A549 (cell line): Measurements from ENCODE around the gene MYOZ2. TPM values are rescaled to one million over a fixed set of nuclear protein-coding genes. Genes with fewer than 3 reads are reported as not detected.

ENCODE experiments used
- ATAC-seq, 2 experiments: fragments of 200-7000 bp in 1 of 2; fragments of >200 bp in 1 of 2; cut with Nextera tagmentation in 1 of 2; cut with Tn5 transposase in 1 of 2; 3 replicates each; pipeline versions ENCODE4 v1.8.0 to v1.9.1; 2018 to 2020; ENCODE audit warnings: mild to moderate bottlenecking in 1 of 2, moderate library complexity in 1 of 2
- CTCF ChIA-PET: fragments of 300-600 bp; sonication (Branson Sonifier 250); formaldehyde crosslinking; extraction: SDS; loops from one replicate; lab custom pipeline; 2021; ENCODE audit warnings: antibody characterized with exemption, inconsistent platforms; lab: Yijun Ruan, JAX
- POLR2A ChIA-PET: fragments of 350-600 bp; formaldehyde crosslinking; extraction: SDS; loops from one replicate; lab custom pipeline; 2021; ENCODE audit warnings: antibody characterized with exemption, inconsistent platforms; lab: Yijun Ruan, JAX
- DNase-seq, 2 experiments: peaks; one replicate each; pipeline versions ENCODE4 v3.0.0 to v3.0.0-alpha.2; 2011 to 2016; ENCODE audit warnings: low read depth in 1 of 2, low spot score in 1 of 2
- FAIRE-seq: peaks from 2 replicates; lab custom pipeline; 2011; peaks lifted over from hg19 to GRCh38; lab: Jason Lieb, UNC
- H3K27ac ChIP-seq, 2 experiments: fragments of >200 bp; sonication (Bioruptor Twin); formaldehyde crosslinking; 3 replicates each; pipeline ENCODE4 v1.5.1; 2016 to 2017
- H3K4me1 ChIP-seq: fragments of >200 bp; sonication (Bioruptor Twin); formaldehyde crosslinking; 3 replicates; pipeline ENCODE4 v1.6.1; 2016
- H3K4me2 ChIP-seq: fragments of >200 bp; sonication (Bioruptor Twin); formaldehyde crosslinking; 3 replicates; pipeline ENCODE4 v1.6.1; 2016
- H3K4me3 ChIP-seq: fragments of >200 bp; sonication (Bioruptor Twin); formaldehyde crosslinking; 3 replicates; pipeline ENCODE4 v1.5.1; 2016
- H3K9me3 ChIP-seq: fragments of >200 bp; sonication (Bioruptor Twin); formaldehyde crosslinking; 3 replicates; pipeline ENCODE4 v1.6.1; 2016
- BHLHE40 ChIP-seq: IDR thresholded peaks from 2 replicates; pipeline ENCODE4 v1.6.1; 2012; ENCODE audit warnings: low read depth, low read length, inconsistent platforms
- CBX8 ChIP-seq: fragments of 200-600 bp; sonication (generic); IDR thresholded peaks from 2 replicates; pipeline ENCODE4 v1.6.1; 2016
- CHD2 ChIP-seq: fragments of 150-350 bp; IDR thresholded peaks from 2 replicates; pipeline ENCODE4 v1.6.1; 2014; ENCODE audit warnings: low read length; ENCODE audit not compliant: partially characterized antibody
- EP300 ChIP-seq, 2 experiments: fragments of >200 bp; sonication (Bioruptor Twin); formaldehyde crosslinking; IDR thresholded peaks; 2 replicates in 1 of 2; 3 replicates in 1 of 2; pipeline ENCODE4 v1.6.1; 2016 to 2017
- FOSL2 ChIP-seq, 2 experiments: fragments of 450-650 bp in 1 of 2; fragments of >200 bp in 1 of 2; sonication (Bioruptor Twin) in 1 of 2; formaldehyde crosslinking; IDR thresholded peaks; 2 replicates each; pipeline versions ENCODE4 v1.5.0 to v1.6.1; 2016 to 2020; ENCODE audit warnings: mild to moderate bottlenecking in 1 of 2, moderate library complexity in 1 of 2
- HOXA7 ChIP-seq: fragments of 250-450 bp; sonication (Bioruptor Pico); IDR thresholded peaks from 2 replicates; pipeline ENCODE4 v1.5.0; 2020; ENCODE audit warnings: mild to moderate bottlenecking, moderate library complexity
- JUN ChIP-seq, 2 experiments: fragments of >200 bp; sonication (Bioruptor Twin); formaldehyde crosslinking; IDR thresholded peaks; 2 replicates in 1 of 2; 3 replicates in 1 of 2; pipeline ENCODE4 v1.6.1; 2016 to 2017
- KDM5A ChIP-seq: fragments of 200-600 bp; sonication (generic); IDR thresholded peaks from 2 replicates; pipeline ENCODE4 v1.6.1; 2016; ENCODE audit warnings: antibody characterized with exemption, mild to moderate bottlenecking
- MAFK ChIP-seq: fragments of 450-650 bp; IDR thresholded peaks from 2 replicates; pipeline ENCODE4 v1.6.1; 2014; ENCODE audit not compliant: partially characterized antibody
- NPAS2 ChIP-seq: fragments of 250-450 bp; sonication (Bioruptor Pico); IDR thresholded peaks from 2 replicates; pipeline ENCODE4 v1.8.0; 2022; ENCODE audit warnings: mild to moderate bottlenecking, moderate library complexity, borderline replicate concordance
- POLR2AphosphoS2 ChIP-seq: conservative IDR thresholded peaks from 2 replicates; pipeline ENCODE4 v1.6.1; 2012; ENCODE audit warnings: low read length, improper control_type of control experiment, inconsistent platforms
- RAD21 ChIP-seq, 2 experiments: fragments of >200 bp in 1 of 2; sonication (Bioruptor Twin) in 1 of 2; formaldehyde crosslinking in 1 of 2; IDR thresholded peaks in 1 of 2; conservative IDR thresholded peaks in 1 of 2; 2 replicates in 1 of 2; 3 replicates in 1 of 2; pipeline ENCODE4 v1.6.1; 2012 to 2018; ENCODE audit warnings: inconsistent platforms in 1 of 2
- RARB ChIP-seq: fragments of 250-450 bp; sonication (Bioruptor Pico); IDR thresholded peaks from 2 replicates; pipeline ENCODE4 v1.8.0; 2021; ENCODE audit warnings: mild to moderate bottlenecking, moderate library complexity
- SMC3 ChIP-seq: fragments of >200 bp; sonication (Bioruptor Twin); formaldehyde crosslinking; IDR thresholded peaks from 3 replicates; pipeline ENCODE4 v1.6.1; 2018; ENCODE audit warnings: inconsistent platforms
- TFCP2L1 ChIP-seq: fragments of 250-450 bp; sonication (Bioruptor Pico); IDR thresholded peaks from 2 replicates; pipeline ENCODE4 v1.5.0; 2021; ENCODE audit warnings: mild to moderate bottlenecking
- ZSCAN20 ChIP-seq: fragments of 250-450 bp; sonication (Bioruptor Pico); IDR thresholded peaks from 2 replicates; pipeline ENCODE4 v1.8.0; 2022; ENCODE audit warnings: mild to moderate bottlenecking, moderate library complexity
- WGBS: methylation state at CpG from one replicate; pipeline ENCODE4 v1.1.6; 2017; ENCODE audit errors: missing lambda C conversion rate; 5-methylcytosine and 5-hydroxymethylcytosine counted together
- polyA plus RNA-seq, 4 experiments: library from polyadenylated mRNA; depleted of rRNA in 3 of 4; stranded (reverse); fragments of >200 nt; fragmentation: RNase III in 1 of 4; extraction: RNeasy Plus Mini Kit Qiagen cat#74134 plus additional on column Dnase treatment in 1 of 4; gene quantifications; 2 replicates in 3 of 4; 3 replicates in 1 of 4; pipeline ENCODE4 v1.2.3, GENCODE V29; 2011 to 2017
- TF ChIP-seq, protein P1 (sequence below): IDR thresholded peaks from 2 replicates; pipeline ENCODE4 v1.6.1; 2012; ENCODE audit warnings: low read depth, borderline replicate concordance
- TF ChIP-seq, protein P2 (sequence below): fragments of 200-600 bp; sonication (generic); IDR thresholded peaks from 2 replicates; pipeline ENCODE4 v1.6.1; 2016; ENCODE audit warnings: antibody characterized with exemption, mild to moderate bottlenecking, moderate library complexity
- TF ChIP-seq, protein P3 (sequence below): fragments of 250-450 bp; sonication (Bioruptor Pico); IDR thresholded peaks from 2 replicates; pipeline ENCODE4 v1.5.0; 2020; ENCODE audit warnings: low read depth, mild to moderate bottlenecking, moderate library complexity

MYOZ2 gene
- polyA plus RNA-seq, 2 of the 4 experiments (the other 2 are of a cell fraction): not detected

DNA sequence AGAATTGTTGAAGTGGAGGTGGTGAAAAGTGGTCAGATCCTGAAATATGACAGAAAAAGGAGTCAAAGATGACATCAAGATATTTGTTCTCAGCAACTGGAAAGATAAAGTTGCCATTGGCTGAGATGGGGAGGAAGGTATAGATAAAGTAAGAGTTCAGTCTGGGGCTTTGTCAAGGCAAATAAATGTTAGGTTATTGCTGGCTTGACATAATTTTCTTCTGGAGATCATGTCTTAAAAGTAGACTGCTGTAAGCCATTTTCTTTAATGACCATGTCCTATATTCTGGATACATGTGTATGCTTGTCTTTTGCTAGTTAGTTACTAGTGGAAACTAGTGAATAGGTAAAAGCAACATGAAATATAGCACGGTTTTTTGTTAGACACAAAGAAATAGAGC is 82.5 kb downstream of the MYOZ2 start:
- Histone ChIP-seq H3K4me1 (peaks cover 36% of the 10 kb centered on the region; the same call in 2 of the 3 replicates), H3K27ac (no peak overlapping the region), H3K4me2 (peak overlapping the region; percentile 82; the same call in 2 of the 3 replicates), H3K4me3 (no peak overlapping the region), H3K9me3 (no peaks in the 10 kb centered on the region)
- ATAC-seq (no peak), DNase-seq (no peak), FAIRE-seq (no peak)
- TF ChIP-seq EP300 (IDR thresholded peaks at IDR 0.05) (no peak), MAFK (peak; percentile 48)
- POLR2A ChIA-PET: no interaction called here
- CTCF ChIA-PET: no interaction called here
- WGBS: 95% methylated on average over 1 of the region's 1 CpG

DNA sequence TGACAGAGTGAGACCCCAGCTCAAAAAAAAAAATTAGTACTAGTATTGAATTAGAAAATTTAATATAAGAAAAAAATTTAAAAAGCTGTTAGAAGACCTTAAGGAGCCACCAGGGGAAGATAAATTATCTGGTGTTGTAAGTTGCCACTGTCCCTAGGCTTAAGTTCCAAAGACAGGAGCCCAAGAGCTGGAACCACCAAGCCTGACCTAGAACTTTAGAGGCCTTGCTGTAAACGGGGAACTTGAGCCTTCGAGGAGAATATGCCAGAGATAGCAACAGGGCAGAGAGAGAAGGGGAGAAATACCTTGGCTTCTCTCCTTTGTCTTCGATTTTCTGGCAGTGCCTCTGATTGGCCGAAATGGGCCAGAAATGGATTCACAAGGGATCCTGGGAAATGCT is 85.8 kb downstream of the MYOZ2 start:
- 73% methylated on average over 4 of the region's 4 CpGs for WGBS
- H3K4me2 ChIP-seq: no peak overlapping the region
- FAIRE-seq: no peak
- H3K4me1 ChIP-seq: peaks cover 22% of the 10 kb centered on the region; the same call in 2 of the 3 replicates
- H3K9me3 ChIP-seq: no peaks in the 10 kb centered on the region
- H3K27ac ChIP-seq: no peak overlapping the region
- ATAC-seq: no peak; a peak in 1 of 6 replicates
- no peak for DNase-seq
- POLR2A ChIA-PET: interaction anchor here (1.1 kb wide), 1 partner anchor 118 kb away, joined by 3 read pairs; no protein-coding TSS in a partner anchor
- no peak overlapping the region for H3K4me3 ChIP-seq
- TF ChIP-seq BHLHE40 (no peak), TFCP2L1 (CRISPR knock-in tag) (no peak), SMC3 (no peak)
- CTCF ChIA-PET: interaction anchor here (0.7 to 1.6 kb wide), 2 partner anchors 8 to 138 kb away, joined by 3 to 4 read pairs; partner anchors contain the start of gene USP53

DNA sequence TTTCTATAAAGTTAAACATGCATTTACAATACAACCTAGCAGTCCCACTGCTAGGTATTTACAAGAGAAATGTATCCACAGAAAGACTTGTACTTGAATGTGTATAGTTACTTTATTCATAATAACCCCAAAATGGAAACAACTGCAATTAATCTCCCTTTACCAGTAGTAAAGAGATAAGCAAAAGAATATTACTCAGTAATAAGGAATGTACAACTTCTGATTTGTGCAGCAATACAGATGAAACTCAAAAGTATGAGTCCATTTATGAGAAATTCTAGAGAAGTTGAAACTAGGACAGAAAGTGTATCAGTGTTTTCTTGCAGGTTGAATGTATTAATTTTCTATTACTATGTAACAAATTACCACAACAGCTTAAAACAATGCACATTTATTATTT is 92.1 kb downstream of the MYOZ2 start:
- no peaks in the 10 kb centered on the region for H3K9me3 ChIP-seq
- no peak overlapping the region for H3K27ac ChIP-seq
- no peak overlapping the region for H3K4me3 ChIP-seq
- TF ChIP-seq HOXA7 (no peak), NPAS2 (CRISPR knock-in tag) (no peak), FOSL2 (IDR thresholded peaks at IDR 0.05) (no peak), FOSL2 (CRISPR knock-in tag; IDR thresholded peaks at IDR 0.05) (no peak), TFCP2L1 (CRISPR knock-in tag) (no peak), KDM5A (no peak), RARB (CRISPR knock-in tag) (no peak), CHD2 (no peak), CBX8 (no peak), MAFK (no peak), JUN (IDR thresholded peaks at IDR 0.05) (no peak), EP300 (IDR thresholded peaks at IDR 0.05) (no peak), POLR2AphosphoS2 (no peak), RAD21 (conservative IDR thresholded peaks at IDR 0.05 in 1 of 2, IDR thresholded peaks at IDR 0.05 in 1 of 2) (no peak)
- TF ChIP-seq, protein P1, sequence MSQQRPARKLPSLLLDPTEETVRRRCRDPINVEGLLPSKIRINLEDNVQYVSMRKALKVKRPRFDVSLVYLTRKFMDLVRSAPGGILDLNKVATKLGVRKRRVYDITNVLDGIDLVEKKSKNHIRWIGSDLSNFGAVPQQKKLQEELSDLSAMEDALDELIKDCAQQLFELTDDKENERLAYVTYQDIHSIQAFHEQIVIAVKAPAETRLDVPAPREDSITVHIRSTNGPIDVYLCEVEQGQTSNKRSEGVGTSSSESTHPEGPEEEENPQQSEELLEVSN: no peak
- no peak overlapping the region for H3K4me2 ChIP-seq
- peaks cover 3% of the 10 kb centered on the region; the same call in 2 of the 3 replicates for H3K4me1 ChIP-seq
- CTCF ChIA-PET: no interaction called here
- no peak for ATAC-seq
- DNase-seq: no peak
- POLR2A ChIA-PET: no interaction called here
- no peak for FAIRE-seq

DNA sequence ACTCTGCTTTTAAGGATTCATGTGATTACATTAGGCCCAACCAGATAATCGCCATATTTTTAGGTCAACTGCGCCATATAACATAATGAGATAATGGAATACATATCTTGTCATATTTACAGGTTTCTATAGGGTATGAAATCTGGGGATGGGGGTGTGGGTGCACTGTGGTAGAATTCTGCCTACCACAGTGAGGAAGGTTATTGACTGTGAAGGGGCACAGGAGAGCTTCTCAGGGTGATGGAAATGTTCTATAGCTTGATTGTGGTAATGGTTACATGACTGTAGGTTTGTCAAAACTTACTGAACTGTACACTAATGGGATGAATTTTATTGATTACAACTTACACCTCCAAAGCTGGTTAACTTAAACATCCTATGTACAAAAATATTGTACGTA is 92.8 kb downstream of the MYOZ2 start:
- H3K27ac ChIP-seq: no peak overlapping the region
- ATAC-seq (no peak), FAIRE-seq (no peak), DNase-seq (no peak)
- TF ChIP-seq, protein P2, sequence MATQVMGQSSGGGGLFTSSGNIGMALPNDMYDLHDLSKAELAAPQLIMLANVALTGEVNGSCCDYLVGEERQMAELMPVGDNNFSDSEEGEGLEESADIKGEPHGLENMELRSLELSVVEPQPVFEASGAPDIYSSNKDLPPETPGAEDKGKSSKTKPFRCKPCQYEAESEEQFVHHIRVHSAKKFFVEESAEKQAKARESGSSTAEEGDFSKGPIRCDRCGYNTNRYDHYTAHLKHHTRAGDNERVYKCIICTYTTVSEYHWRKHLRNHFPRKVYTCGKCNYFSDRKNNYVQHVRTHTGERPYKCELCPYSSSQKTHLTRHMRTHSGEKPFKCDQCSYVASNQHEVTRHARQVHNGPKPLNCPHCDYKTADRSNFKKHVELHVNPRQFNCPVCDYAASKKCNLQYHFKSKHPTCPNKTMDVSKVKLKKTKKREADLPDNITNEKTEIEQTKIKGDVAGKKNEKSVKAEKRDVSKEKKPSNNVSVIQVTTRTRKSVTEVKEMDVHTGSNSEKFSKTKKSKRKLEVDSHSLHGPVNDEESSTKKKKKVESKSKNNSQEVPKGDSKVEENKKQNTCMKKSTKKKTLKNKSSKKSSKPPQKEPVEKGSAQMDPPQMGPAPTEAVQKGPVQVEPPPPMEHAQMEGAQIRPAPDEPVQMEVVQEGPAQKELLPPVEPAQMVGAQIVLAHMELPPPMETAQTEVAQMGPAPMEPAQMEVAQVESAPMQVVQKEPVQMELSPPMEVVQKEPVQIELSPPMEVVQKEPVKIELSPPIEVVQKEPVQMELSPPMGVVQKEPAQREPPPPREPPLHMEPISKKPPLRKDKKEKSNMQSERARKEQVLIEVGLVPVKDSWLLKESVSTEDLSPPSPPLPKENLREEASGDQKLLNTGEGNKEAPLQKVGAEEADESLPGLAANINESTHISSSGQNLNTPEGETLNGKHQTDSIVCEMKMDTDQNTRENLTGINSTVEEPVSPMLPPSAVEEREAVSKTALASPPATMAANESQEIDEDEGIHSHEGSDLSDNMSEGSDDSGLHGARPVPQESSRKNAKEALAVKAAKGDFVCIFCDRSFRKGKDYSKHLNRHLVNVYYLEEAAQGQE: no peak
- TF ChIP-seq ZSCAN20 (no peak), EP300 (IDR thresholded peaks at IDR 0.05) (no peak)
- TF ChIP-seq, protein P3, sequence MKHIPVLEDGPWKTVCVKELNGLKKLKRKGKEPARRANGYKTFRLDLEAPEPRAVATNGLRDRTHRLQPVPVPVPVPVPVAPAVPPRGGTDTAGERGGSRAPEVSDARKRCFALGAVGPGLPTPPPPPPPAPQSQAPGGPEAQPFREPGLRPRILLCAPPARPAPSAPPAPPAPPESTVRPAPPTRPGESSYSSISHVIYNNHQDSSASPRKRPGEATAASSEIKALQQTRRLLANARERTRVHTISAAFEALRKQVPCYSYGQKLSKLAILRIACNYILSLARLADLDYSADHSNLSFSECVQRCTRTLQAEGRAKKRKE (CRISPR knock-in tag): no peak
- H3K4me2 ChIP-seq: no peak overlapping the region
- H3K4me3 ChIP-seq: no peak overlapping the region
- ChIA-PET POLR2A (no interaction called here), CTCF (no interaction called here)
- 86% methylated on average over 3 of the region's 3 CpGs for WGBS
- H3K9me3 ChIP-seq: no peaks in the 10 kb centered on the region
- H3K4me1 ChIP-seq: peaks cover 10% of the 10 kb centered on the region; the same call in 2 of the 3 replicates
